ENCODE measurements around the gene TRHDE.

GRCh38 chr12:72270961-72271360 is 1.2 kb upstream of the TRHDE start:
- TF ChIP-seq POLR2AphosphoS5 (IDR thresholded peaks at IDR 0.05) (no peak), CTCF (IDR thresholded peaks at IDR 0.05) (no peak), POLR2A (IDR thresholded peaks at IDR 0.05) (no peak)

All from prostate gland (tissue), 2 donors.